ENCODE data around the gene ACAP2. TPM values are rescaled to one million over a fixed set of nuclear protein-coding genes. Genes with fewer than 3 reads are reported as not detected.
"Not testable (repeated sequence)": the region's sequence is repeated elsewhere in the genome, so short reads cannot be mapped to it uniquely, and the experiment has no call there.

ACAP2 gene
- total RNA-seq, 1 donor, result 92.3 TPM

DNA sequence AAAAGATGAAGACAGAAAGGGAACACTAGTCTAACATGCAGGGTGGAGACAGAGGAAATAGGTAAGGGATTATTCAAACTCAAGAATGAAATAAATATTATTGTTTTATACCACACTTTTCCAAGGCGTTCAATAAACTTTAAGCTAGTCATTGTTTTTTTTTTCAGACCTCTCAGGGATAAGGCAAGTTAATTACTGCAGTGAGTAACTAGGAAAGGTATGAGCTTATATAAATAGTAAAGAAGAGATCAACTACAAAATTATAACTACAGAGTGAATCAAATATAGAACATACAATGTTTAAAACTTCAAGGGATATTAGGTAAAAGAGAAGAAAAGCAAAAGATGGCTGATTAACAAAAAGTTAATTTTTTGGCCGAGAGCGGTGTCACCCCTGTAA is 140.4 kb downstream of the ACAP2 start:
- no peak for DNase-seq (ENCODE audit: low read depth)
- H3K4me3 ChIP-seq (ENCODE audit: low read depth, low read length), result no peak overlapping the region
- TF ChIP-seq, protein P1, sequence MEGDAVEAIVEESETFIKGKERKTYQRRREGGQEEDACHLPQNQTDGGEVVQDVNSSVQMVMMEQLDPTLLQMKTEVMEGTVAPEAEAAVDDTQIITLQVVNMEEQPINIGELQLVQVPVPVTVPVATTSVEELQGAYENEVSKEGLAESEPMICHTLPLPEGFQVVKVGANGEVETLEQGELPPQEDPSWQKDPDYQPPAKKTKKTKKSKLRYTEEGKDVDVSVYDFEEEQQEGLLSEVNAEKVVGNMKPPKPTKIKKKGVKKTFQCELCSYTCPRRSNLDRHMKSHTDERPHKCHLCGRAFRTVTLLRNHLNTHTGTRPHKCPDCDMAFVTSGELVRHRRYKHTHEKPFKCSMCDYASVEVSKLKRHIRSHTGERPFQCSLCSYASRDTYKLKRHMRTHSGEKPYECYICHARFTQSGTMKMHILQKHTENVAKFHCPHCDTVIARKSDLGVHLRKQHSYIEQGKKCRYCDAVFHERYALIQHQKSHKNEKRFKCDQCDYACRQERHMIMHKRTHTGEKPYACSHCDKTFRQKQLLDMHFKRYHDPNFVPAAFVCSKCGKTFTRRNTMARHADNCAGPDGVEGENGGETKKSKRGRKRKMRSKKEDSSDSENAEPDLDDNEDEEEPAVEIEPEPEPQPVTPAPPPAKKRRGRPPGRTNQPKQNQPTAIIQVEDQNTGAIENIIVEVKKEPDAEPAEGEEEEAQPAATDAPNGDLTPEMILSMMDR (IDR thresholded peaks at IDR 0.05; ENCODE audit: insufficient read depth, low read length), result no peak

DNA sequence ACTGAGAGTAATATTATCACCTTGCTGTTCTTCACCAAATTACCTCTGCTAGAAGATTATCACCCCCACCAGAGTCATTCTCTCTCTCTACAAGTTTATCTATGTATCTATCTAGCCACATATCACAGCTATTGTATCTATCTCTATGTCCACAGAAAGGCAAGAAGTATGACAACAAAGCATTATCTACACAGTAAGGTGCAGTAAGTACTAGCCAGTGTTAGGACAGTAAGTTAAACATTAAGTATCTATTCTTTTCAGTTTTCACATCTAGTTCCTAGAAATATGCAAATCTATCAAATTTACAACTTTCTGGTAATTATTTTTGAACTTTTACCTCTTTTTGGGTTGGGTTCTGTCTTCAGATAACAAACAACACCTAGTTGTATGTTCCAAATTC is 145.4 kb downstream of the ACAP2 start:
- TF ChIP-seq, protein P1 (IDR thresholded peaks at IDR 0.05; ENCODE audit: insufficient read depth, low read length), result no peak
- DNase-seq (ENCODE audit: low read depth), result no peak
- no peak overlapping the region for H3K4me3 ChIP-seq (ENCODE audit: low read depth, low read length)

DNA sequence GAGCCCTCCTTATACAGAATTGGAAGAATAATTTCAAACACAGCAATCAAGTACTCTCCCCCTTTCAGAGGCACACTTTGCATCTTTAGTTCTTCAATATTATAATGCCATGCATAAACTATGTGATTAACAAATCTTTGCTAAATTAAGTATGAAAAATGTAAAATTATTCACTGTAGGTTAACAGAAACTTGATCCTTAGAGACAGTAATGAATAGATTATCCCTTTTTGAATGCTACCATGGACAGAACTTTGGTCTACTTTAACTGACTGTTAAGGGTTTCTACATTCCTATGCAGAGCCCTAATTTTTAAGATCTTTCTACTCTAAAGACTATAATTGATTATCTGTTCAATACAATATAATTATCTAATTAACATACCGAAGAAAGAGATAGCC is 146.2 kb downstream of the ACAP2 start:
- DNase-seq (ENCODE audit: low read depth), result no peak
- H3K4me3 ChIP-seq (ENCODE audit: low read depth, low read length), result no peak overlapping the region
- TF ChIP-seq, protein P1 (IDR thresholded peaks at IDR 0.05; ENCODE audit: insufficient read depth, low read length), result no peak

DNA sequence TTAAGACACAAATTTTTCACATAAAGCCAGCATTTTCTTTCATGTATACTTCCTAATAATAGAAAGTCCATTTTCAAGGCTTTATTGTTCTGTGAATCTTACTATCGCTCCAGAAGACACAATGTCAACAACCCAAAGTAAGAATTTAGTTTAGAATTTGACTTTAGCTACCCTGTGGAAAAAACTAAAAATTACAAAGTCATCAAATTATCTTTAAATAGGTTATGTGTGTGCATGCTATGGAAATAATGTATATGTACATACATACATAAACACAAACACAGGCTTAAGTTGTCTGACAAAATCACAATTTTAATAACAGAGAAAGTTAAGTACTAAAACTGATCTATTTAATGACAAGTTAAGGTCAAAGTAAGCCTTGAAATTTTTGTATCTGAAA is 151.7 kb downstream of the ACAP2 start:
- DNase-seq (ENCODE audit: low read depth), result no peak
- TF ChIP-seq, protein P1 (IDR thresholded peaks at IDR 0.05; ENCODE audit: insufficient read depth, low read length), result no peak
- no peak overlapping the region for H3K4me3 ChIP-seq (ENCODE audit: low read depth, low read length)

DNA sequence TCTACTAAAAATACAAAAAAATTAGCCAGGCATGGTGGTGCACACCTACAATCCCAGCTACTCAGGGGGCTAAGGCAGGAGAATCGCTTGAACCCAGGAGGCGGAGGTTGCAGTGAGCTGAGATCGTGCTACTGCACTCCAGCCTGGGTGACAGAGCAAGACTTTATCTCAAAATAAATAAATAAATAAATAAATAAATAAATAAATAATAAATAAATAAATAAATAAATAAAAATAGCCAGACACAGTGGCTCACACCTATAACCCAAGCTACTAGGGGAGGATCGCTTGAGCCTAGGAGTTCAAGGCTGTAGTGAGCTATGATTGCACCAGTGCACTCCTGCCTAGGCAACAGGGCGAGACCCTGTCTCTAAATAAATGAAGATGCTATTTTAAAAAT is 152.2 kb downstream of the ACAP2 start:
- not testable (repeated sequence) for H3K4me3 ChIP-seq (ENCODE audit: low read depth, low read length); DNase-seq (ENCODE audit: low read depth)

DNA sequence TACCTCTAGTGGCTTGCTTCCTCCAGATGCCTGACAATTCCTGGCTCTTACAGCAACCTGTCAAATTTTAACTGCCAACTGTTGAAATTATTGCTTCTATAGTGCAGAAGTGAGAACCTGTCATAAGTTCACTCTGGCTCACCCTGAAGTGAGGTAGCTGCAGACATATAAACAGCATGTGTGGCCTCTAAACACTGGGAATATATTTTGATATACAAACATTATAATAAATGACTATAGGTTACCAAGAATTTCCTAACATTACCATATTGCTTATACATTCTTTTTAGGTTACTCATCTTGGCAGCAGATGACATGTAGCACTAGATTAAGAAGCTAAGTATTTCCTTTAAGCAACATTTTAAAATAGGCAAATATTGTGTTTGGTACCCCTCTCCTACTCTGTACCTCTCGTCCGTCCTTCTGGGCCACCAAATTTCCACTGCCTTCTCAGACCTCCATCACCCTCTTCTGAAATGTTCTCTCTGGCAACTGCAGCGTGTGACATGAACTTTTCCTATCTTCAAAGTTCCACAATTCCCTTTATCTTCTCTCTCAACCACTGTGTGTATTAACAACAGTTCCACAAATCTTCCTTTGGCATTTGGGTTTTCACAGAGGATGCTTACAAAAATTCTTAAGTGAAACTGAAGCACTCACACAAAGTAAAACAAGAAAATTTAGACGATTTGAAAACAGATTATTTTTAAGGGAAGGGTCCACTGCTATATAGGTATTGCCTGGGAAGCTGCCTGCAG is 156.5 kb downstream of the ACAP2 start:
- H3K4me3 ChIP-seq (ENCODE audit: low read depth, low read length), result no peak overlapping the region
- TF ChIP-seq, protein P1 (IDR thresholded peaks at IDR 0.05; ENCODE audit: insufficient read depth, low read length), result no peak
- peak; percentile 78 for DNase-seq (ENCODE audit: low read depth)

DNA sequence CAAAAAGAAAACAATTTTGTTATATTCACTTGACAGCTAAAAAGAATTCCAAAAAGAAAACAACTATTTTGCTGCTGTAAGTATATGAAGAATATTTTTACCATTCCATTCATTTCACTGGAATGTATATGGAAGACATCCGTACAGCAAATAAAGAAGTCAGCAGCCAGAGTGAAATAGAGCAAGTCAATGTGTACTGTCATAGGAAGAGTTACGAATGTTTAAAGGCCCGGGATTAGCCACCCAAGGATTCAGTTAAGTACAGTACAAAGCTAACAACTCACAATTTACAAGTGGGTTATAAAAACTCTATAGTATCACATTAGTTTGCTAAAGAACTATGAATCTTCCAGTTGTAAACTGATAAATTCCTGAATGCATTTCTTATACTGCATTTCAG is 157.4 kb downstream of the ACAP2 start:
- no peak for DNase-seq (ENCODE audit: low read depth)
- no peak overlapping the region for H3K4me3 ChIP-seq (ENCODE audit: low read depth, low read length)
- TF ChIP-seq, protein P1 (IDR thresholded peaks at IDR 0.05; ENCODE audit: insufficient read depth, low read length), result no peak
